HepG2 (cell line): ENCODE results near the gene BATF. TPM values are rescaled to one million over a fixed set of nuclear protein-coding genes. Genes with fewer than 3 reads are reported as not detected.

Experiments used
- ATAC-seq: fragments of 200-7000 bp; cut with Tn5 transposase; 3 replicates; pipeline ENCODE4 v1.9.1; 2020; ENCODE audit warnings: mild to moderate bottlenecking, moderate library complexity
- BruUV-seq: library from RNA; stranded (reverse); fragments of 400-500 nt; replicated peaks from 2 replicates; lab custom pipeline; 2021; lab: Mats Ljungman, UMichigan
- CTCF ChIA-PET: fragments of 300-600 bp; formaldehyde crosslinking; extraction: SDS; loops from one replicate; lab custom pipeline; 2021; ENCODE audit warnings: low total read pairs, inconsistent platforms, low intra/inter-chr PET ratio; lab: Yijun Ruan, JAX
- POLR2A ChIA-PET: fragments of 350-600 bp; sonication (Branson Sonifier 250); formaldehyde crosslinking; loops from one replicate; lab custom pipeline; 2020; ENCODE audit warnings: antibody characterized with exemption, inconsistent platforms; lab: Yijun Ruan, JAX
- DNase-seq: peaks from one replicate; pipeline ENCODE4 v3.0.0-alpha.2; 2015; ENCODE audit warnings: low spot score
- FAIRE-seq: peaks from 3 replicates; lab custom pipeline; 2011; peaks lifted over from hg19 to GRCh38; lab: Jason Lieb, UNC
- H2AFZ ChIP-seq: one replicate; pipeline ENCODE4 v1.6.1; 2011; ENCODE audit warnings: low read length, inconsistent platforms
- H3K27ac ChIP-seq: fragments of 300-600 bp; 3 replicates; pipeline ENCODE4 v1.8.0; 2011; ENCODE audit warnings: mixed run types, mild to moderate bottlenecking, mixed read lengths, low read length, inconsistent platforms; ENCODE audit not compliant: insufficient read depth; ENCODE audit errors: extremely low read length
- H3K27me3 ChIP-seq, 2 experiments: fragments of 200-600 bp in 1 of 2; 2 replicates in 1 of 2; 3 replicates in 1 of 2; pipeline versions ENCODE4 v1.6.0 to v1.8.0; 2011; ENCODE audit warnings: low read length in 2 of 2, mild to moderate bottlenecking in 2 of 2, moderate library complexity in 2 of 2, inconsistent platforms in 1 of 2; ENCODE audit not compliant: insufficient read depth in 2 of 2, control insufficient read depth in 1 of 2
- H3K36me3 ChIP-seq, 2 experiments: fragments of 200-600 bp in 1 of 2; replicated peaks in 1 of 2; 2 replicates in 1 of 2; 3 replicates in 1 of 2; pipeline versions ENCODE4 v1.5.1 to v1.8.0; 2011; ENCODE audit warnings: low read length in 2 of 2, inconsistent platforms in 1 of 2; ENCODE audit not compliant: insufficient read depth in 2 of 2, control insufficient read depth in 1 of 2
- H3K4me1 ChIP-seq: 2 replicates; pipeline ENCODE4 v1.5.1; 2012; ENCODE audit warnings: low read length, inconsistent platforms; ENCODE audit not compliant: insufficient read depth
- H3K4me2 ChIP-seq: 2 replicates; pipeline ENCODE4 v1.6.0; 2011; ENCODE audit warnings: low read depth, low read length, inconsistent platforms
- H3K4me3 ChIP-seq, 3 experiments: fragments of 200-600 bp in 1 of 3; sonication (generic), shearing (Covaris generic) in 1 of 3; replicated peaks in 1 of 3; 2 replicates each; pipeline ENCODE4 v1.5.1; 2011 to 2016; ENCODE audit warnings: low read length in 3 of 3, inconsistent platforms in 2 of 3, low read depth in 2 of 3, mild to moderate bottlenecking in 2 of 3, control low read depth in 1 of 3, mixed read lengths in 1 of 3; ENCODE audit not compliant: insufficient read depth in 1 of 3
- H3K79me2 ChIP-seq: one replicate; pipeline ENCODE4 v1.6.1; 2011; ENCODE audit warnings: low read length, inconsistent platforms; ENCODE audit not compliant: insufficient read depth
- H3K9ac ChIP-seq: 2 replicates; pipeline ENCODE4 v1.6.0; 2011; ENCODE audit warnings: mild to moderate bottlenecking, low read depth, low read length, inconsistent platforms; ENCODE audit not compliant: insufficient read depth
- H3K9me3 ChIP-seq: 2 replicates; pipeline ENCODE4 v1.5.1; 2012; ENCODE audit warnings: mild to moderate bottlenecking, low read length
- H4K20me1 ChIP-seq: 2 replicates; pipeline ENCODE4 v1.6.0; 2011; ENCODE audit warnings: inconsistent platforms, mild to moderate bottlenecking, low read length, moderate library complexity; ENCODE audit not compliant: insufficient read depth
- HDAC6 ChIP-seq: fragments of 200-600 bp; sonication (generic); IDR thresholded peaks from 2 replicates; pipeline ENCODE4 v1.7.0; 2017; ENCODE audit warnings: mild to moderate bottlenecking, antibody characterized with exemption, low read length, low read depth
- HNRNPK ChIP-seq: fragments of 200-400 bp; formaldehyde crosslinking; IDR thresholded peaks from 2 replicates; pipeline ENCODE4 v1.6.1; 2018; ENCODE audit warnings: low read length, low read depth, moderate library complexity, mild to moderate bottlenecking; ENCODE audit not compliant: poor library complexity, severe bottlenecking
- MED1 ChIP-seq: sonication (generic); formaldehyde crosslinking; IDR thresholded peaks from 2 replicates; pipeline ENCODE4 v1.4.0; 2020; ENCODE audit warnings: missing genetic modification reagents
- RBAK ChIP-seq: sonication (generic); formaldehyde crosslinking; IDR thresholded peaks from 2 replicates; pipeline ENCODE4 v1.5.1; 2020; ENCODE audit warnings: mild to moderate bottlenecking, missing genetic modification reagents
- SALL2 ChIP-seq: sonication (generic); formaldehyde crosslinking; IDR thresholded peaks from 2 replicates; pipeline ENCODE4 v1.8.1; 2023; ENCODE audit warnings: mild to moderate bottlenecking, missing genetic modification reagents, inconsistent platforms
- SNRNP70 ChIP-seq: fragments of 200-400 bp; formaldehyde crosslinking; IDR thresholded peaks from 2 replicates; pipeline ENCODE4 v1.6.1; 2017; ENCODE audit warnings: mild to moderate bottlenecking, low read depth, low read length, moderate library complexity
- SP5 ChIP-seq: IDR thresholded peaks from 2 replicates; pipeline ENCODE4 v1.6.1; 2016; ENCODE audit warnings: low read depth, borderline replicate concordance
- SRSF1 ChIP-seq: fragments of 200-400 bp; formaldehyde crosslinking; optimal IDR thresholded peaks from 2 replicates; pipeline ENCODE3; 2017; ENCODE audit warnings: mild to moderate bottlenecking, low read depth, low read length, moderate library complexity
- TEAD2 ChIP-seq: sonication (generic); formaldehyde crosslinking; IDR thresholded peaks from 2 replicates; pipeline ENCODE4 v1.9.0; 2021; ENCODE audit warnings: missing genetic modification reagents
- THYN1 ChIP-seq: sonication (generic); formaldehyde crosslinking; IDR thresholded peaks from 2 replicates; pipeline ENCODE4 v1.8.1; 2023; ENCODE audit warnings: low read depth, mild to moderate bottlenecking, moderate library complexity, missing genetic modification reagents, borderline replicate concordance
- ZBTB38 ChIP-seq: sonication (generic); formaldehyde crosslinking; IDR thresholded peaks from 2 replicates; pipeline ENCODE4 v1.5.1; 2020; ENCODE audit warnings: mild to moderate bottlenecking, missing genetic modification reagents
- ZBTB49 ChIP-seq: sonication (generic); formaldehyde crosslinking; IDR thresholded peaks from 2 replicates; pipeline ENCODE4 v1.4.0; 2020; ENCODE audit warnings: missing genetic modification reagents, borderline replicate concordance
- ZNF138 ChIP-seq: sonication (generic); formaldehyde crosslinking; IDR thresholded peaks from 2 replicates; pipeline ENCODE4 v1.5.0; 2020; ENCODE audit warnings: mild to moderate bottlenecking, low read depth, missing genetic modification reagents
- ZNF275 ChIP-seq: sonication (generic); formaldehyde crosslinking; IDR thresholded peaks from 2 replicates; pipeline ENCODE4 v1.8.0; 2022; ENCODE audit warnings: missing genetic modification reagents, mild to moderate bottlenecking, inconsistent platforms, borderline replicate concordance
- ZNF354B ChIP-seq: sonication (generic); formaldehyde crosslinking; IDR thresholded peaks from 2 replicates; pipeline ENCODE4 v1.8.0; 2022; ENCODE audit warnings: mild to moderate bottlenecking, missing genetic modification reagents
- ZNF546 ChIP-seq: sonication (generic); formaldehyde crosslinking; conservative IDR thresholded peaks from 2 replicates; pipeline ENCODE4 v1.8.1; 2023; ENCODE audit warnings: mild to moderate bottlenecking, missing genetic modification reagents
- ZNF780A ChIP-seq: sonication (generic); formaldehyde crosslinking; IDR thresholded peaks from 2 replicates; pipeline ENCODE4 v1.8.0; 2022; ENCODE audit warnings: mild to moderate bottlenecking, missing genetic modification reagents, moderate library complexity
- WGBS: methylation state at CpG from one replicate; pipeline ENCODE4 v1.1.6; 2017; ENCODE audit warnings: low lambda C conversion rate; 5-methylcytosine and 5-hydroxymethylcytosine counted together
- in situ Hi-C: cut with HindIII; loops from 2 replicates; pipeline ENCODE4 v1.10.0; 2017; ENCODE audit warnings: low pct_unique_long_range_greater_than_20kb; ENCODE audit not compliant: extremely low pct_ligation_motif_present
- intact Hi-C: fragments of 100-400 bp; cut with micrococcal nuclease; formaldehyde crosslinking; loops from one replicate; pipeline ENCODE4 v1.10.0; 2022; ENCODE audit not compliant: unreplicated experiment
- polyA plus RNA-seq, 8 experiments: library from polyadenylated mRNA; depleted of rRNA in 3 of 8; stranded (reverse) in 7 of 8; unstranded in 1 of 8; fragments of >200 nt; fragmentation: Illumina TruSeq in 4 of 8; extraction: Trizol in 4 of 8; gene quantifications; 2 replicates each; pipeline versions ENCODE4 v1.2.1 to v1.2.3, GENCODE V29; 2011 to 2016; ENCODE audit warnings: low read depth in 4 of 8, missing spikeins in 1 of 8, mixed read lengths in 1 of 8; ENCODE audit not compliant: insufficient read depth in 1 of 8
- total RNA-seq, 5 experiments: library from RNA; depleted of rRNA; stranded (reverse); fragments of >200 nt; fragmentation: Illumina TruSeq; extraction: Trizol; gene quantifications; 2 replicates each; pipeline ENCODE4 v1.2.3, GENCODE V29; 2016; ENCODE audit warnings: low read depth in 1 of 5
- TF ChIP-seq, protein P1 (sequence below): sonication (generic); formaldehyde crosslinking; IDR thresholded peaks from 2 replicates; pipeline ENCODE4 v1.4.0; 2020; ENCODE audit warnings: mild to moderate bottlenecking, missing genetic modification reagents
- TF ChIP-seq, protein P2 (sequence below): sonication (generic); formaldehyde crosslinking; IDR thresholded peaks from 2 replicates; pipeline ENCODE4 v1.8.1; 2023; ENCODE audit warnings: mild to moderate bottlenecking, moderate library complexity, missing genetic modification reagents

The BATF gene
- total and polyA plus RNA-seq, 2 of the 13 experiments (the other 11 are each of a cell fraction or from before 2014, with no cell fraction given): 0.22 to 0.37 TPM

DNA sequence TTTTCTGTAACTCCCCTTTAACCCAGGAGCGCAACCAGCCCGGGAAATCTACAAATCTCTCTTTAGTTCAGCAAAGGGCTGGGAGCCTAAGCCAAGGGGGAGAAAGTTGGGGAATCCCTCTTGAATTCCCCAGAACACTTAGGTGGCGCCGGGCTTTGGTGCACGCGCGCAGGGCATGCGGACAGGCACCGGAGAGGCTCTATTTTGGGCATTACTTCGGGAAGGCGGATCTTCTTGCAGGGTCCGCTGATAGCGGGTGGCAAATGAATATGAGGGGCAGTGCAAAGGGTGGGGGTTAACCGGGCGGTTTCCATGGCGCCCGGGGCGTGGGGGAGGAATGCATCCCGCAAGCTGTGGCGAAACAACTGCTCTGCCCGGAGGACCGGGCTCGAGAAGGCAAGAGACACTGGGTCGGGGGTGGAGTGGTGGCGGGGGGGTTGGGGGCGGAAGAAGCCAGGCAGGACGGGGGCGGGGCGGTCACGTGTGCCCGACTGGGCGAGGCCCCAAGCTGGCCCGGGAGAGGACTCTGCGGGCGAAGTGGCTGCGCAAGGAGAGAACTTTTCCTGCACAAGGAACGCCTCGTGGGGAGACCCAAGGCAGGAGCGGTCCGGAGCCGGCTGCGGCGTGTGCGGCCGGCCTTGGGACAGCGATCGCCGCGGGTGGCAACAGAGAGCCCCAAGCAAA, 56.0 kb downstream of the BATF start, which contains the start of gene FLVCR2:
TSS of gene FLVCR2 (plus strand) at position 519 of the 684 bp plus-strand sequence. CDS start 353 bp downstream, outside the sequence.
- peak; percentile 75 for ATAC-seq
- ChIA-PET POLR2A (interaction anchor here (1.0 to 6.1 kb wide), 11 partner anchors 17 to 82 kb away, joined by 3 to 127 read pairs (median 5); partner anchors contain the start of genes ERG28 and TTLL5), CTCF (interaction anchor here (1.3 to 4.4 kb wide), 2 partner anchors 71 to 74 kb away, joined by 4 to 123 read pairs; no protein-coding TSS in a partner anchor)
- DNase-seq: peak; percentile 44
- H2AFZ ChIP-seq: peak within 1 kb of the TSS; percentile 88
- H3K9ac ChIP-seq: peak within 1 kb of the TSS; percentile 73
- H3K79me2 ChIP-seq: peaks cover 17% of the 10 kb centered on the region
- no peaks in the 10 kb centered on the region for H3K36me3 ChIP-seq
- FAIRE-seq: no peak
- H3K4me1 ChIP-seq: peaks cover 48% of the 10 kb centered on the region
- intact Hi-C loops (loop anchor here (5.0 kb wide), 1 partner anchor 404 kb away; the partner anchor contains the start of gene TGFB3), in situ Hi-C loops (loop anchor here (5.0 kb wide), 1 partner anchor 74 kb away; no protein-coding TSS in a partner anchor)
- peak within 1 kb of the TSS; percentile 97 for H3K4me2 ChIP-seq
- no peaks in the 10 kb centered on the region; a peak in 1 of 5 replicates for H3K27me3 ChIP-seq
- no TSS peak for BruUV-seq
- 2% methylated on average over 37 of the region's 49 CpGs for WGBS
- peak within 1 kb of the TSS; percentile 60 for H3K27ac ChIP-seq
- no peaks in the 10 kb centered on the region for H4K20me1 ChIP-seq
- no peaks in the 10 kb centered on the region for H3K9me3 ChIP-seq
- peak within 1 kb of the TSS; percentile 64 to 91 (median 82) for H3K4me3 ChIP-seq
- TF ChIP-seq ZBTB38 (CRISPR knock-in tag) (no peak), ZNF138 (CRISPR knock-in tag) (no peak), ZNF546 (CRISPR knock-in tag) (no peak), RBAK (CRISPR knock-in tag) (no peak), THYN1 (CRISPR knock-in tag) (no peak), SALL2 (CRISPR knock-in tag) (0 out of 2 replicates have a peak, but pooled peaks have one; percentile 45), MED1 (CRISPR knock-in tag) (peak; percentile 40; the same call in 1 of the 2 replicates), HNRNPK (peak; percentile 74), SP5 (CRISPR knock-in tag) (no peak), TEAD2 (CRISPR knock-in tag) (no peak), HDAC6 (no peak), ZNF354B (CRISPR knock-in tag) (no peak), ZNF780A (CRISPR knock-in tag) (no peak), SRSF1 (no peak), SNRNP70 (no peak), ZNF275 (CRISPR knock-in tag) (no peak), ZBTB49 (CRISPR knock-in tag) (no peak)
- TF ChIP-seq, protein P1, sequence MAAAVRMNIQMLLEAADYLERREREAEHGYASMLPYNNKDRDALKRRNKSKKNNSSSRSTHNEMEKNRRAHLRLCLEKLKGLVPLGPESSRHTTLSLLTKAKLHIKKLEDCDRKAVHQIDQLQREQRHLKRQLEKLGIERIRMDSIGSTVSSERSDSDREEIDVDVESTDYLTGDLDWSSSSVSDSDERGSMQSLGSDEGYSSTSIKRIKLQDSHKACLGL (CRISPR knock-in tag): peak; percentile 15; the same call in 1 of the 2 replicates
- TF ChIP-seq, protein P2, sequence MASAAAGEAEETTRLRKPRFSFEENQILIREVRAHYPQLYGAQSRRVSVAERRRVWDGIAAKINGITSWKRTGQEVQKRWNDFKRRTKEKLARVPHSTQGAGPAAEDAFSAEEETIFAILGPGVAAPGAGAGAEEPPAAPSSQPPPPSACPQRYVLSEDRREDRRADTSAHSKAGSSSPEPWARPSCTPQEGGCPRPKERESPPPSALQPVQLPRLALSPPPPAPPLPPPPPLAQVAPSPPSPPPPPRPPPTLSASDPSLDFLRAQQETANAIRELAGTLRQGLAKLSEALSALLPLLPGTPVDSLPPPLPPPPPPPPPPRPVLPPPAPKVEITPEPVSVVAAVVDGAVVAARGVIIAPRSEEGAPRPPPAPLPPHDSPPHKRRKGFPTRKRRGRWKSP (CRISPR knock-in tag): 0 out of 2 replicates have a peak, but pooled peaks have one; percentile 35
